Sigmoid colon (tissue), 4 donors: Measurements from ENCODE around the gene RPTOR.

Experiments
- EP300 ChIP-seq, 4 donors: sonication (generic); formaldehyde crosslinking; IDR thresholded peaks; one replicate each; pipeline ENCODE4 v1.6.1; 2017; ENCODE audit warnings: antibody characterized with exemption in 4 of 4
- POLR2A ChIP-seq, 2 donors: fragments of 450-650 bp; IDR thresholded peaks; one replicate each; pipeline ENCODE4 v1.6.1; 2016; ENCODE audit warnings: antibody characterized with exemption in 2 of 2, mild to moderate bottlenecking in 2 of 2, moderate library complexity in 2 of 2
- POLR2AphosphoS5 ChIP-seq, 4 donors: sonication (generic); formaldehyde crosslinking; IDR thresholded peaks; one replicate each; pipeline ENCODE4 v1.6.1; 2017; ENCODE audit warnings: antibody characterized with exemption in 4 of 4
- TF ChIP-seq, protein P1 (sequence below), 4 experiments: fragments of 450-650 bp in 3 of 4; fragments of 200-600 bp in 1 of 4; IDR thresholded peaks; one replicate each; pipeline ENCODE4 v1.5.1; 2016 to 2019; ENCODE audit warnings: antibody characterized with exemption in 4 of 4, mild to moderate bottlenecking in 3 of 4, moderate library complexity in 2 of 4

DNA sequence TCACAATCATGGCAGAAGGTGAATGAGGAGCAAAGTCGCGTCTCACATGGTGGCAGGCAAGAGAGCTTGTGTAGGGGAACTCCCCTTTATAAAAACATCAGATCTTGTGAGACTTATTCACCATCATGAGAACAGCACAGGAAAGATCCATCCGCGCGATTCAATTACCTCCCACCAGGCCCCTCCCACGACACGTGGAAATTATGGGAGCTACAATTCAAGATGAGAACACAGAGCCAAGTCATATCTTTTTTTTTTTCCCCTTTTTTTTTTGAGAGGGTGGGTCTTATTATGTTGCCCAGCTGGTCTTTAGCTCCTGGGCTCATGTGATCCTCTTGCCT is 60.0 kb downstream of the RPTOR start:
- TF ChIP-seq, protein P1, sequence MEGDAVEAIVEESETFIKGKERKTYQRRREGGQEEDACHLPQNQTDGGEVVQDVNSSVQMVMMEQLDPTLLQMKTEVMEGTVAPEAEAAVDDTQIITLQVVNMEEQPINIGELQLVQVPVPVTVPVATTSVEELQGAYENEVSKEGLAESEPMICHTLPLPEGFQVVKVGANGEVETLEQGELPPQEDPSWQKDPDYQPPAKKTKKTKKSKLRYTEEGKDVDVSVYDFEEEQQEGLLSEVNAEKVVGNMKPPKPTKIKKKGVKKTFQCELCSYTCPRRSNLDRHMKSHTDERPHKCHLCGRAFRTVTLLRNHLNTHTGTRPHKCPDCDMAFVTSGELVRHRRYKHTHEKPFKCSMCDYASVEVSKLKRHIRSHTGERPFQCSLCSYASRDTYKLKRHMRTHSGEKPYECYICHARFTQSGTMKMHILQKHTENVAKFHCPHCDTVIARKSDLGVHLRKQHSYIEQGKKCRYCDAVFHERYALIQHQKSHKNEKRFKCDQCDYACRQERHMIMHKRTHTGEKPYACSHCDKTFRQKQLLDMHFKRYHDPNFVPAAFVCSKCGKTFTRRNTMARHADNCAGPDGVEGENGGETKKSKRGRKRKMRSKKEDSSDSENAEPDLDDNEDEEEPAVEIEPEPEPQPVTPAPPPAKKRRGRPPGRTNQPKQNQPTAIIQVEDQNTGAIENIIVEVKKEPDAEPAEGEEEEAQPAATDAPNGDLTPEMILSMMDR (IDR thresholded peaks at IDR 0.05): no peak
- no peak for TF ChIP-seq POLR2A (IDR thresholded peaks at IDR 0.05)
- no peak for TF ChIP-seq POLR2AphosphoS5 (IDR thresholded peaks at IDR 0.05)
- TF ChIP-seq EP300 (IDR thresholded peaks at IDR 0.05): no peak
